ENCODE results near the gene KIF3C. TPM values are rescaled to one million over a fixed set of nuclear protein-coding genes. Genes with fewer than 3 reads are reported as not detected.

The KIF3C gene
- total RNA-seq, 2 experiments from 2014 or later: 3.6 to 3.8 TPM

GRCh38 chr2:25992556-25992955 lies 10.3 kb upstream of the KIF3C start:
- no peak for DNase-seq
- POLR2A ChIA-PET: no interaction called here

DNA sequence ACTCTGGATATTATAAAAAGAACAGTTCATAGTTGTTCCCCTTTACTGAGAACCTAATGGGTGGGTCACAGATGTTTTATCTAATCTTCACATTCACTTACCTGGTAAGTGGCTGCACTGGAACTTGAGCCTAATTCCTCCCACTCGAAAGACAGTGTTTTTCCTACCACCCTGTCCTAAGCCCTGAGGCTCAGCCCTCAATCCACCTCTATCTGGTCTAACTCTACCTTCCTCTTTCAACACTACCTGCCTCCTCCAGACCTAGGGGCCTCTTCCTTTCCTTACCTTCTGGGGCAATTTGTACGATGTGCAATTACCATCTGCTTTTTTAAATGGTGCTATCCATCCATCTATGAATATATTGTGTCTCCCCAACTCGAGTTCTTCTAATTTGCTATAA lies 9.7 kb upstream of the KIF3C start:
- ChIA-PET CTCF (interaction anchor here (0.6 to 3.8 kb wide), 39 partner anchors 8 to 409 kb away, joined by 3 to 44 read pairs (median 5); partner anchors contain the start of genes KIF3C and RAB10), POLR2A (interaction anchor here (1.5 kb wide), 1 partner anchor 293 kb away, joined by 3 read pairs; no protein-coding TSS in a partner anchor)
- intact Hi-C loops (cut with micrococcal nuclease): loop anchor here (5.0 kb wide), 1 partner anchor 155 kb away; no protein-coding TSS in a partner anchor
- no peaks in the 10 kb centered on the region for H3K36me3 Mint-ChIP-seq (ENCODE audit: low read depth)
- peaks cover 7% of the 10 kb centered on the region for H3K4me1 Mint-ChIP-seq (ENCODE audit: low read depth)
- ATAC-seq: peak; percentile 15
- H3K27me3 Mint-ChIP-seq: no peaks in the 10 kb centered on the region
- no peak for TF ChIP-seq CTCF (IDR thresholded peaks at IDR 0.05)
- no peaks in the 10 kb centered on the region for H3K9me3 Mint-ChIP-seq
- no peak for DNase-seq
- H3K27ac Mint-ChIP-seq: no peak overlapping the region
- H3K4me3 Mint-ChIP-seq: no peak overlapping the region

More at GRCh38 chr2:25992556-25992955, 10.3 kb upstream of the KIF3C start:
- H3K4me1 Mint-ChIP-seq (ENCODE audit: low read depth): peaks cover 7% of the 10 kb centered on the region
- no peak for TF ChIP-seq CTCF (IDR thresholded peaks at IDR 0.05)
- no peak overlapping the region for H3K4me3 Mint-ChIP-seq
- H3K27me3 Mint-ChIP-seq: no peaks in the 10 kb centered on the region
- no peaks in the 10 kb centered on the region for H3K9me3 Mint-ChIP-seq
- CTCF ChIA-PET: interaction anchor here (1.4 to 3.8 kb wide), 9 partner anchors 7 to 103 kb away, joined by 5 to 28 read pairs (median 7); partner anchors contain the start of gene KIF3C
- intact Hi-C loops (cut with micrococcal nuclease): loop anchor here (5.0 kb wide), 1 partner anchor 155 kb away; no protein-coding TSS in a partner anchor
- H3K36me3 Mint-ChIP-seq (ENCODE audit: low read depth): no peaks in the 10 kb centered on the region
- ATAC-seq: no peak
- H3K27ac Mint-ChIP-seq: no peak overlapping the region

DNA sequence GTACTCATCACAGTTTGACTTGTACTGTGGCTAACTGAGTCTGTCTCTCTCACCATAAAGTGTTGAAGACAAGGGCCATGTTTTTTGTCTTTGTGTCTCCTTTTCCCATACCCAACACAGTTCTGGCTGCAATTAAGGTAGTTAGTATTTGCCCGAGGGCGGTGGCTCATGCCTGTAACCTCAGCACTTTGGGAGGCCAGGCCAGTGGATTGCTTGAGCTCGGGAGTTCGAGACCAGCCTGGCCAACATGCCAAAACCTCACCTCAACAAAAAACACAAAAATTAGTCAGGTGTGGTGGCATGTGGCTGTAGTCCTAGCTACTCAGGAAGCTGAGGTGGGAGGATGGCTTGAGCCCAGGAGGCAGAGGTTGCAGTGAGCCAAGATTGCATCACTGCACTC lies 6.9 kb upstream of the KIF3C start:
- Mint-ChIP-seq H3K27me3 (no peaks in the 10 kb centered on the region), H3K4me1 (ENCODE audit: low read depth) (peaks cover 7% of the 10 kb centered on the region), H3K4me3 (no peak overlapping the region), H3K27ac (no peak overlapping the region), H3K9me3 (no peaks in the 10 kb centered on the region), H3K36me3 (ENCODE audit: low read depth) (no peaks in the 10 kb centered on the region)
- ChIA-PET POLR2A (no interaction called here), CTCF (interaction anchor here (0.9 to 1.9 kb wide), 4 partner anchors 11 to 157 kb away, joined by 3 to 9 read pairs (median 4); no protein-coding TSS in a partner anchor)
- no peak for ATAC-seq
- intact Hi-C loops (cut with micrococcal nuclease): no loop called here
- no peak for TF ChIP-seq CTCF (IDR thresholded peaks at IDR 0.05)
- no peak for DNase-seq

- no peak overlapping the region for H3K27ac Mint-ChIP-seq
- H3K27me3 Mint-ChIP-seq: no peaks in the 10 kb centered on the region
- no peaks in the 10 kb centered on the region for H3K36me3 Mint-ChIP-seq (ENCODE audit: low read depth)
- CTCF ChIA-PET: interaction anchor here (1.9 kb wide), 1 partner anchor 37 kb away, joined by 5 read pairs; no protein-coding TSS in a partner anchor
- intact Hi-C loops (cut with micrococcal nuclease): no loop called here
- no peak for DNase-seq
- no peak overlapping the region for H3K4me3 Mint-ChIP-seq
- TF ChIP-seq CTCF (IDR thresholded peaks at IDR 0.05): no peak
- ATAC-seq: no peak
- no peaks in the 10 kb centered on the region for H3K9me3 Mint-ChIP-seq
- POLR2A ChIA-PET: no interaction called here
- peaks cover 7% of the 10 kb centered on the region for H3K4me1 Mint-ChIP-seq (ENCODE audit: low read depth)
These were observed 5.8 kb upstream of the KIF3C start for GRCh38 chr2:25988134-25988533.

GRCh38 chr2:25983735-25984134 lies 1.4 kb upstream of the KIF3C start:
- intact Hi-C loops (cut with micrococcal nuclease): no loop called here
- ATAC-seq (no peak), DNase-seq (no peak)
- H3K9me3 Mint-ChIP-seq: no peaks in the 10 kb centered on the region
- H3K27me3 Mint-ChIP-seq: no peaks in the 10 kb centered on the region
- H3K4me1 Mint-ChIP-seq (ENCODE audit: low read depth): no peaks in the 10 kb centered on the region
- TF ChIP-seq CTCF (IDR thresholded peaks at IDR 0.05): no peak
- no peak overlapping the region for H3K4me3 Mint-ChIP-seq
- H3K27ac Mint-ChIP-seq: no peak overlapping the region
- ChIA-PET POLR2A (interaction anchor here (2.1 kb wide), 1 partner anchor 50 kb away, joined by 6 read pairs; the partner anchor contains the start of gene RAB10), CTCF (interaction anchor here (1.0 to 1.2 kb wide), 2 partner anchors 162 to 353 kb away, joined by 3 to 4 read pairs; no protein-coding TSS in a partner anchor)
- H3K36me3 Mint-ChIP-seq (ENCODE audit: low read depth): no peaks in the 10 kb centered on the region

All from activated CD8-positive, alpha-beta T cell treated with anti-CD3 and anti-CD28 coated beads for 36 hours (primary cell).